Measurements from ENCODE around the gene ZBTB6. TPM values are rescaled to one million over a fixed set of nuclear protein-coding genes. Genes with fewer than 3 reads are reported as not detected.

Gene ZBTB6
- polyA plus RNA-seq, 2 of the 4 experiments (the other 2 are of a cell fraction): 9.0 to 10.3 TPM

- Histone ChIP-seq H3K27ac (peak overlapping the region in 1 of 2 experiments; percentile 9; a peak in 2 of 6 replicates), H3K9me3 (peaks cover 4% of the 10 kb centered on the region; the same call in 2 of the 3 replicates), H3K4me1 (peaks cover 27% of the 10 kb centered on the region), H3K4me2 (peak overlapping the region; percentile 32), H3K4me3 (no peak overlapping the region)
- ATAC-seq (peak; percentile 71 to 88), FAIRE-seq (no peak), DNase-seq (ENCODE audit: low read depth in 1 of 2, low spot score in 1 of 2) (peak; percentile 15 to 57)
- 13% methylated on average over 8 of the region's 8 CpGs for WGBS (ENCODE audit: missing lambda C conversion rate)
- POLR2A ChIA-PET: no interaction called here
- CTCF ChIA-PET: interaction anchor here (0.7 to 1.3 kb wide), 2 partner anchors 13 to 458 kb away, joined by 3 to 5 read pairs; no protein-coding TSS in a partner anchor
- TF ChIP-seq KDM1A (IDR thresholded peaks at IDR 0.05; ENCODE audit: low read depth) (no peak), GATA3 (IDR thresholded peaks at IDR 0.05; ENCODE audit: borderline replicate concordance) (peak; percentile 43; the same call in 1 of the 2 replicates), CEBPB (IDR thresholded peaks at IDR 0.05) (peak in 1 of 2 experiments; percentile 46; a peak in 1 of 4 replicates), ZFP36 (IDR thresholded peaks at IDR 0.05; ENCODE audit: borderline replicate concordance, partially characterized antibody) (no peak), HES2 (IDR thresholded peaks at IDR 0.05) (no peak), JUNB (IDR thresholded peaks at IDR 0.05) (peak; percentile 52), HDAC2 (IDR thresholded peaks at IDR 0.05) (no peak), FOSL2 (IDR thresholded peaks at IDR 0.05) (0 out of 2 replicates have a peak, but pooled peaks have one; percentile 32), FOSL2 (CRISPR knock-in tag; IDR thresholded peaks at IDR 0.05) (no peak)
Observed at GRCh38 chr9:122860319-122861142, 52.6 kb downstream of the ZBTB6 start.

Small RNAs within 50 kb of the gene (small RNA-seq; reads per million reads assigned to genes)
- gene RNY1P15: 0 reads per million in 6 experiments
- gene SNORD90: 21.7 to 348 (median 127) reads per million in 6 experiments

Other genes with a start within 250 kb of the ZBTB6 start
- gene OR1L3, start 238.2 kb downstream of the ZBTB6 start, polyA plus RNA-seq (2011; rRNA removed): not detected in 2 replicates
- gene OR1L3, start 238.2 kb downstream of the ZBTB6 start, polyA plus RNA-seq (2017; fragmentation: RNase III; extraction: RNeasy Plus Mini Kit Qiagen cat#74134 plus additional on column Dnase treatment): not detected in 3 replicates
- not detected in 2 replicates for gene OR1L4, start 189.3 kb downstream of the ZBTB6 start, polyA plus RNA-seq (2011; rRNA removed)
- not detected in 3 replicates for gene OR1L4, start 189.3 kb downstream of the ZBTB6 start, polyA plus RNA-seq (2017; fragmentation: RNase III; extraction: RNeasy Plus Mini Kit Qiagen cat#74134 plus additional on column Dnase treatment)
- gene OR1L6, start 171.0 kb downstream of the ZBTB6 start, polyA plus RNA-seq (2011; rRNA removed): not detected in 2 replicates
- gene OR1L6, start 171.0 kb downstream of the ZBTB6 start, polyA plus RNA-seq (2017; fragmentation: RNase III; extraction: RNeasy Plus Mini Kit Qiagen cat#74134 plus additional on column Dnase treatment): not detected in 3 replicates
- not detected in 2 replicates for gene OR5C1, start 124.4 kb downstream of the ZBTB6 start, polyA plus RNA-seq (2011; rRNA removed)
- gene OR5C1, start 124.4 kb downstream of the ZBTB6 start, polyA plus RNA-seq (2017; fragmentation: RNase III; extraction: RNeasy Plus Mini Kit Qiagen cat#74134 plus additional on column Dnase treatment): not detected in 3 replicates
- gene OR1K1, start 113.2 kb downstream of the ZBTB6 start, polyA plus RNA-seq (2011; rRNA removed): not detected in 2 replicates
- not detected in 3 replicates for gene OR1K1, start 113.2 kb downstream of the ZBTB6 start, polyA plus RNA-seq (2017; fragmentation: RNase III; extraction: RNeasy Plus Mini Kit Qiagen cat#74134 plus additional on column Dnase treatment)
- 14.2 and 18.8 TPM in 2 replicates for gene PDCL, start 84.7 kb downstream of the ZBTB6 start, polyA plus RNA-seq (2011; rRNA removed)
- gene PDCL, start 84.7 kb downstream of the ZBTB6 start, polyA plus RNA-seq (2017; fragmentation: RNase III; extraction: RNeasy Plus Mini Kit Qiagen cat#74134 plus additional on column Dnase treatment): 21.1 to 28.1 TPM (median 25.8 TPM) in 3 replicates
- gene RC3H2, start 8.0 kb downstream of the ZBTB6 start, polyA plus RNA-seq (2011; rRNA removed): 42.5 and 43.6 TPM in 2 replicates
- gene RC3H2, start 8.0 kb downstream of the ZBTB6 start, polyA plus RNA-seq (2017; fragmentation: RNase III; extraction: RNeasy Plus Mini Kit Qiagen cat#74134 plus additional on column Dnase treatment): 15.1 to 16.1 TPM (median 15.7 TPM) in 3 replicates
- gene ZBTB26, start 18.2 kb upstream of the ZBTB6 start, polyA plus RNA-seq (2011; rRNA removed): 9.0 and 9.3 TPM in 2 replicates
- gene ZBTB26, start 18.2 kb upstream of the ZBTB6 start, polyA plus RNA-seq (2017; fragmentation: RNase III; extraction: RNeasy Plus Mini Kit Qiagen cat#74134 plus additional on column Dnase treatment): 3.6 to 4.3 TPM (median 4.0 TPM) in 3 replicates
- gene RABGAP1, start 27.7 kb upstream of the ZBTB6 start, polyA plus RNA-seq (2011; rRNA removed): 39.9 and 52.9 TPM in 2 replicates
- 17.5 to 17.8 TPM (median 17.5 TPM) in 3 replicates for gene RABGAP1, start 27.7 kb upstream of the ZBTB6 start, polyA plus RNA-seq (2017; fragmentation: RNase III; extraction: RNeasy Plus Mini Kit Qiagen cat#74134 plus additional on column Dnase treatment)
- gene GPR21, start 120.3 kb upstream of the ZBTB6 start, polyA plus RNA-seq (2011; rRNA removed): 0.13 and 0.38 TPM in 2 replicates
- not detected in 3 replicates for gene GPR21, start 120.3 kb upstream of the ZBTB6 start, polyA plus RNA-seq (2017; fragmentation: RNase III; extraction: RNeasy Plus Mini Kit Qiagen cat#74134 plus additional on column Dnase treatment)

Data from A549 (cell line).